Left renal pelvis (tissue), 4 donors: Measurements from ENCODE around the gene HEYL. TPM values are rescaled to one million over a fixed set of nuclear protein-coding genes. Genes with fewer than 3 reads are reported as not detected.
A peak's percentile ranks its signal among the peaks of the same experiment; 100 is the strongest.

ENCODE experiments used
- DNase-seq, 4 donors: peaks; one replicate each; pipeline ENCODE4 v3.0.0-alpha.2; 2013; ENCODE audit warnings: low read depth in 4 of 4, low spot score in 3 of 4
- polyA plus RNA-seq, 4 donors: library from polyadenylated mRNA; unstranded; fragments of 120-200 nt; gene quantifications; one replicate each; pipeline ENCODE4 v1.2.1, GENCODE V29; 2013; ENCODE audit not compliant: insufficient read length in 4 of 4

HEYL gene
- polyA plus RNA-seq, 4 donors, result 5.6 to 23.9 (median 20.6) TPM

GRCh38 chr1:39642796-39643195, 3.4 kb upstream of the HEYL start:
- no peak for DNase-seq

GRCh38 chr1:39640861-39641260, 1.4 kb upstream of the HEYL start:
- no peak for DNase-seq

- no peak for DNase-seq
These were observed 508 bp downstream of the HEYL start for GRCh38 chr1:39638965-39639304.

GRCh38 chr1:39637361-39637760, 2.1 kb downstream of the HEYL start:
- DNase-seq, result no peak

GRCh38 chr1:39635871-39636210, 3.6 kb downstream of the HEYL start:
- DNase-seq, result no peak

DNA sequence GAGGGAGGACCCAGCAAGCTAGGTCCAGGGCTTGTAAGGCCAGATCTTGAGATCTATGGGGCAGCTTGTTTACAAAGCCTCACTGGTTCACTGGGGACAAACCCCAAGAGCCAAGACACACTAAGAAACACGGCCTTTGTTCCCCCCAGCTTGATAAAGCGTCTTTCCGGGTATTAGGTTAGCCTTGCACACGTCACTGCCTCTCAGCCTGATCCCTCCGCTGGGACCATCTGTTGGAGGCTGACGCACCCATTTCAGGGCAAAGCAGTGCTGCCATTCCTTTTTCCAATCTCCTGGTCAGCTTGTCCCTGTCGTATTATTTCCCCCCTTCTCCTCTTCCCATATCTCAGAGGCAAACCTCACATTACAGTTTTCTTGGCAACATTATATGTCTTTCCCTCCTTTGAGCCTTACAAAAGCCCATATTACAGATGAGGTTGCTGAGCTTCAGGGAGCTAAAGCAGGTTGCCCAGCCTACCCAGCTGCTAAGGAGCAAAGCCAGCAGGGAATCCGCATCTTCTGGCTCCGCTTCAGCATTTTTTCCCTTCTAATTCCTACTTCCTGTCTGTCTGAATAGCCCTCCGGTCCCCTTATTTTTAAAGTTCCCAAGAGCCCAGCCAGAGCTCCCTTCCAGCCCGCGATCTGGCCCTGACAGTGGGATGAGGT, 4.1 kb downstream of the HEYL start:
- DNase-seq, result no peak

DNA sequence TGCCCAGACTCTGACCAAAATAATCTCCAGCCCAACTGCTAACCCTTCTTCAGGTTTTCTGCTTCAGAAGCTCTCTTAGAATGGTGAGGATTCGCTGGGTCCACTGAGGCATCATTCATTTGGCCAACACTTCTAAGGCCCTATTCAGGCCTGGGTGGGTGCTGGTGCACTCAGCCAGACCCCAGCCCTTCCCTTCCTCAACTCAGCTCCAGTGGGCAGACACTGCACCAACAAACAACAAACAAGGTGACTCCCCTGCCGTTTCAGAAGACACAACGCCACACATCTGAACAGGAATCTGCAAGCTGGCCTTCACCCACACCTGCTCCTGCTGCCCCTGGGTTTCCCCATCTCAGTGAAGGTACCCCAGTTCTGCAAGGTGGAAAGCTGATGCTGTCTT, 6.0 kb downstream of the HEYL start:
- DNase-seq, result no peak

- DNase-seq, result peak in 3 of 4 donors; percentile 40 to 59 (median 53)
These were observed 6.6 kb downstream of the HEYL start for GRCh38 chr1:39632682-39633417.

- no peak for DNase-seq
These were observed 7.1 kb downstream of the HEYL start for GRCh38 chr1:39632323-39632681.

DNA sequence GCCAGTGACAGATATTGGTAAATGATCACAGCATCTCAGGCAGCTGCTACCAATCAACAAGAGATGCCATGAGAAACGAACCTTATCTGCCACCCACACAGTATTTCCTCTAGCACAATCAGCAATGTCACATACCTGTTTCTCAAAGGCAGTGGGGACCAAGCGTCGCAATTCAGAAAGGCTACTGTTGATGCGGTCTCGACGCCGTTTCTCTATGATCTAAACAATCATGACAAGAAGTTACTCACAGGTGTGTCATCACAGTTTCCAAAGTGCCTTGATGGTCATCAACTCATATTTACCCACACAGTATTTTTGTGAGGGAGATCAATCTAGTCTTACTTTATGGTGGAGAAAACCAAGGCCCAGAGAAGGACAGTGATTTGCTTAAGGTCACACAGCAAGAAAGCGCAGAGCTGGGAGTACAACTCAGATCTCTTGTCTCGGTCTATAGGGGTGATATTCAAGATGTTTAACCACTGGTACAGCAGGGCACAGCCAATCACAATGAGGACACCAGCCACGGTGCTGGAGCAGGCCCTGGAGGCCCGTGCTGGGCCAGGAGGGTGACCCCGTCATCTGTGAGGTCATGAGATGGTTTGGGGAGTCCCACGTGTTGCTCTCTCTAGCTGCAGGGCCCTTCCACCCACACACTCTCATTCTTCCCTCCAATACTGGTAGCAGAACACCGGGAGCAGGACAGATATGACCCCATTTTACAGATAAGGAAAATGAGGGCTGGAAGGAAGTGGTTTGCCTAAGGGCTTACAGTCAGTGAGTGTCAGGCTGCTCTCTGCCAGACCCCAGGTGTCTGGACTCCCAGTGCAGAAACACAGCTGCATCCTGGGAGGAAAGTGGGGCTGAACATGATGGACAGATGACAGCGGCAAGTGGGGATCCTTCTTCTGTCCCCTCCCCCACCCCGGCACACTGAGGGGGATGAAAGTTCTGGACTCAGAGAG, 7.8 kb downstream of the HEYL start:
- DNase-seq, result no peak

- no peak for DNase-seq
These were observed 10.6 kb downstream of the HEYL start for GRCh38 chr1:39628807-39629350.

GRCh38 chr1:39626646-39627045, 12.8 kb downstream of the HEYL start:
- no peak for DNase-seq

GRCh38 chr1:39625462-39626273, 13.8 kb downstream of the HEYL start:
- DNase-seq, result peak in 2 of 4 donors; percentile 46 to 49

- no peak for DNase-seq
These were observed 14.4 kb downstream of the HEYL start for GRCh38 chr1:39625009-39625408.

DNA sequence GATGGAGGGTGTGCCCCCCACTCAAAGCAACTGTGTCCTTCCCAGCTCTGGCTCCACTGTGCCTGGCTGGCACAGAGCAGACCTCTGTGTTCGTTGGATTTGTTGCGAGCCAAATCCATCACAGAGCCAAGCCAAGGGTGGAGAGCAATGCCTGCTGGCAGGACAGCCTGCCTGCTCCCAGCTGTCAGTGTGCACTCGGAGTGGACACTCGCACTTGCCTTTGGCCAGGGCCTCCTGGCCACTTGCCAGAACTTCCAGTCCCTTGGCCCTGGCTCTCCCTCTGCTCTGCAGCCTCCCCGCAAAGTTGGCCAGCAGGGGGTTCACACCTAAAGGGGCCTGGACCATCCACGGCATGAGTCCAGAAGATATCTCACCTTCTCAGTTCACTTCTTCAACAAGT, 16.4 kb downstream of the HEYL start:
- no peak for DNase-seq

DNA sequence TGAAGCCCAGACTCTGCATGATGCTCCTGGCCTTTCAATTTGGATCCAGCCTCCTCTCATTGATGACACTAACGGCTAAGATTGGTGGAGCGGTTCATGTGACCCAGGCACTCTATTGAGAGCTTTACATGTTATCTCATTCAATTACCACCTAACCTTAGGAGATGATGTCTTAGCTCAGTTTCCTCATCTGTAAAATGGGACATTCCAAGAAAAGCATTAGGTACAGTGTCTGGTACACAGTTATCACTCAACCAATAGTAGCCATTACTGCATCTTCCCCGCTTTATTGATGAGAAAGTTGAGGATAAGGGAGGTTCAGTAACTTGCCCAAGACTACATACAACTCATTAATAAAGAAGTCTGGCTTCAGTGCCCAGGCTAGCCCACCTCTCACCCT, 17.0 kb downstream of the HEYL start:
- no peak for DNase-seq

DNA sequence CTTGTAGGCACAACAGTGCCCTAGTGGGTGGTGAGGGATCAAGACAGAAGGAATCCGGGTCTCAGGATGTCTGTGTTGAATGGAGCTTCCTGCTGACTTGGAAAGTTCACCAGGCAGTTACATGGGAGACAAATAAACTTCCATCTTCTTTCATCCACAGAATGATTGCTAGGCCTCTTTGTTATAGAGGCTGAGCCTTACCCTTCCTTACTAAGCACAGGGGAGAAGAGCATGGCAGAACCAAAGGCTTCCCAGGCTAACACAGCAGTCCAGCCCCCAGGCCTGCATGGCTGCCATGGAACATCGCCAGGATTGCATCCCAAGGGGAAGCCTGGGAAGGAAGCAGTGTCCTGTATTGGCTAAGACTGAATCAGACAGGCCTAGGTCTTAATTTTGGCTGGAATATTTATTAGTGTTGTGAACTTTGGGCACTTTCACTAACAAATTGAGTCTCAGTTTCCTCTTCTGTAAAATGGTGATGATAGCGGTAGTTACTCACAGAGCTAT, 18.7 kb downstream of the HEYL start:
- DNase-seq, result no peak

DNA sequence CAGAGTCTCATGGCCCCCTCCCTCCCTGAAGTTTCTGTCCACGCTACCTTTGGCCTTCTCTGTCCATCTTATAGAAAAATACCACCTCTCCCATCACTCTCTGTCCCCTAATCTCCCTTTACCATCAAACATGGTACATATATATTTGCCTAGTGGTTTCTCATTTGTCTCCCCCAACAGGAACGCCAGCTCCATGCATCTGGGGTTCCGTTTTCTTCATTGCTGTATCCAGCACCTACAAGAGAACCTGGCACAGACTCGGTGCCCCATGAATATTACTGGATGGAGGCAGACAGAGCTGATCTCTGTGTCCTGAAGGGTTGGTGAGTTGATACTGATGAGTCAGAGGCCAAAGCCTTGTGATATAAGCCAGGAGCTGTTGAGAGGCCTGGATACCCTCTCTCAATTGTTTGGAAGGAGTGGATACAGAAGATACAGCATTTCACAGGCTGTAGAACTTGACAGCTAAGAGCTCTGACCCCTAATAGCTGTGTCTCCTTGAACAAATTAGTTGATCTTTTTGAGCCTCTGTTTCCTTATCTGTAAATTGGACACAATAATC, 21.9 kb downstream of the HEYL start:
- DNase-seq, result no peak

GRCh38 chr1:39615086-39615673, 24.3 kb downstream of the HEYL start:
- DNase-seq, result no peak

GRCh38 chr1:39614488-39614887, 25.0 kb downstream of the HEYL start:
- DNase-seq, result no peak
